GM20000 (cell line): Measurements from ENCODE around the gene TEPSIN.

Experiments
- DNase-seq: peaks from one replicate; pipeline ENCODE4 v3.0.0; 2012; ENCODE audit warnings: low spot score
- CTCF ChIP-seq: IDR thresholded peaks from 2 replicates; pipeline ENCODE4 v1.5.1; 2012; ENCODE audit warnings: mild to moderate bottlenecking, control low read depth; ENCODE audit errors: extremely low read depth, missing control alignments

The TEPSIN gene

DNA sequence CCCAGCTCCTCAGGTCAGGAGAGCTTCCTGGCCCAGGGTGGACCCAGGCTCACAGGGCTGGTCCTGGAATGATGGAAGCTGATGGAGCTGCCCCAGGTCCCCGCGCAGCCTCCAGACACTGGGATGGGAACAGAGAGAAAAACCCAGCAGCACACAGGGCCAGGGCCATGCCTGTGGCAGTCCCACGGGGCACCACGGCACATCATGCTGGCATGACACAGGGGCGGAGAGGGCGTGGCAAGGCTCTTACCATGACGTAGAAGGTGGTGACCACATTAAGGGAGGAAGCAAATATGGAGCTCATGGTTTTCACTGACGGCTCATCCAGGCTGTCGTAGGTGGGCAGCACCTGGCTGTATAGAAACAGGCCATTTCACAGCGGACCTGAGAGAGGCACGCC, 37.9 kb upstream of the TEPSIN start:
- DNase-seq = no peak
- no peak for TF ChIP-seq CTCF

- no peak for TF ChIP-seq CTCF
Observed at GRCh38 chr17:81274471-81274855, 35.6 kb upstream of the TEPSIN start.

DNA sequence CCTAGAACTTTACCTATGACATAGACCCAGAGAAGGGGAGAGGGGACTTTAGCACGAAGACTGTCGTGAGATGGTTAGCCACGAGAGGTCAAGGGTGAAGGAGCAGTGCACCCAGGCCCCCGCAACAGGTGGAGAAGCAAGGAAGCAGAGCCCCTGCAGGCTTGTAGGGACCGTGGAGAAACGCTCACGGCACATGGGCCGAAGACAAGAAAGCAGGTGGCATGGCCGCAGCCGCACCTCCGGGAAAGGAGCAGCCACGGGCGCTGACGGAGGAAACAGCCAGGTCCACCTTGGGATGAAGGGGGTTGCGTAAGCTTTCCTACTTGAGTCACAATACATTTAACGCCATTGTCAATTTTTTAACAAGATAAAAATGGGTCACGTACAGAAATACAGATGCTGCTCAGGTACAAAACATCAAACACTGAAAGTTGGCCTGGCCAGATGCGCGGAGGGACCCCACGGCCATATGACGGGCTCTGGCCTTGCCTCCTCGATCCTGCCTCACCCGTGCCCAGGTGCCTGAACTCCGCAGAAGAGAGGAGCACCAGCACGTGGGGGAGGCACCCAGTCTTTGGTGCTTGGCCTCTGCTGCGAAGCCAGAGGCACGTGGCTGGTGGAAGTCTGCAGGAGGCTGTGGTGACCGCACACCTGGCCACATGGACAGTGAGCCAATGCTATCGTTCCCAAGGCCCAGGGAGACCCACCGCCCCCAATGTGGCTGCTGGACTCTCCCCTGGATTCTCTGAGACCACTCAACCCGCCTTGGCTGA, 35.0 kb upstream of the TEPSIN start:
- no peak for TF ChIP-seq CTCF
- no peak for DNase-seq

More at GRCh38 chr17:81274471-81274855, 35.6 kb upstream of the TEPSIN start:
- DNase-seq = no peak

DNA sequence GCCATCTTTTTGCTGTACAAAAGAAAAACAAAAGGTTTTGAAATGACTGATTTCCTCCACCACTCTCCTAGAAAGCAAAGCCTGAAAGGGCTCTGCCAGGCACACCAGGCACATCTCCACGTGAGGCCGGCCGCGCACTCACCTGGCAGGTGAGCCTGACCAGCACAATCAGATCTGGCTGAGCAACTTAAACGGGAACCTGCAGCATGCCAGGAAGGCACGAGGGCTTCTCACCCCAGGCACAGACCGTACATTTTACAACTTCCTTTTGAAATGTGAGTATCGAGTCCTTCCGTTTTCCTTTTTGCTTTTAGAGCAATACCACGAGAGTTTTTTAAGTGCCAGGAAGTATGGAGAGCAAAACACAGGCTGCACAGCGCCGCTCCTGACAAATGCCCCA, 33.8 kb upstream of the TEPSIN start:
- DNase-seq = no peak
- TF ChIP-seq CTCF = no peak

GRCh38 chr17:81271226-81271625, 32.4 kb upstream of the TEPSIN start:
- no peak for TF ChIP-seq CTCF
- no peak for DNase-seq

DNA sequence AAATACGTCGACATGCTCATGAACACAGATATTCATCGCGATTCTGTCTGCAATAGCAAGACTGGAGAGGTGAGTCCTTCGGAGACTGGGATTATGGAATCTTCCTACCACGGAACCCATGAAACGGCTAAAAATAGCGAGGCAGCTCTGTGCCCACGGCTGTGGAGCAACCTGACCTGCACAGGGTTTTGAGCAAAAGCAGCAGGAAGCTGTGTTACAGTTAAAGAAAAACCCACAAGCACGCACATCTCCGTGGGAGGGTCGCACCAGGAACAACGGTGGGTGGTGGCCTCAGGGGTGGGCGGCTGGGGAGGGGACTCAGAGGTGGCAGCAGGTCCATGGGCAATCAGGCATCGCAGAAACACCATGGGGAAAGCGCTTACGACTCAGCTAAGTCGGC, 31.4 kb upstream of the TEPSIN start:
- no peak for TF ChIP-seq CTCF

DNA sequence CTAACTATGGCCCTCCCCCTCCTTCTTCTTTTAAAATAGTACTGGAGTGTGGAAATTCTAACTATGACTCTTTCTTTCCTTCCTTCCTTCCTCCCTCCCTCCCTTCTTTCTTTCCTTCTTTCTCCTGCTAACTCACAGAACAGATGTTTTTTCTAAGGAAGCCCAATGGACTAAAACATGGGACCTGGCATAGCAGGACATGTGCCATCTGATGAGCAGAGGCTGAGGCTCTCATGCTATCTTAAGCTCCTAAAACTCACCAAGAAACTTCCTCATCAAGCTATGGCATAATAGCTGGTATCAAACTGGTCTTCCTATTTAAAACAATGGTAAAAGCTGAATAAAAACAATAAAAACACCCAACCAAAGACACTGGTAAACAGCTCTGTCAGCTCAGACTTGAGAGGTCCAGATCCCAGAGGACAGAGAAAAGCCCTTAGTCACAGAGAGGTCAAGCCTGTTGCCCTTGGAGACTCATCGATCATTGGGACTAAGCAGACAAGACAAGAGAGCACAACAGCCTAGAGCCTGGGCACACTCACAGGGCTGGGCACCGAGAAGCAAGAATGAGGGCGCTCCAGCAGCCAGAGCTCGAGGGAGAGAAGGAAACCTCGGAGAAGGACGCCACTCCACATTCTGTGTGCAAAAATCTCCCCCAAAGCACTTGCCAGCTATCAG, 28.7 kb upstream of the TEPSIN start:
- DNase-seq = no peak
- TF ChIP-seq CTCF = no peak

More for the DNA sequence above, 31.4 kb upstream of the TEPSIN start:
- no peak for DNase-seq
